Measurements from ENCODE around the gene TXLNA.

DNA sequence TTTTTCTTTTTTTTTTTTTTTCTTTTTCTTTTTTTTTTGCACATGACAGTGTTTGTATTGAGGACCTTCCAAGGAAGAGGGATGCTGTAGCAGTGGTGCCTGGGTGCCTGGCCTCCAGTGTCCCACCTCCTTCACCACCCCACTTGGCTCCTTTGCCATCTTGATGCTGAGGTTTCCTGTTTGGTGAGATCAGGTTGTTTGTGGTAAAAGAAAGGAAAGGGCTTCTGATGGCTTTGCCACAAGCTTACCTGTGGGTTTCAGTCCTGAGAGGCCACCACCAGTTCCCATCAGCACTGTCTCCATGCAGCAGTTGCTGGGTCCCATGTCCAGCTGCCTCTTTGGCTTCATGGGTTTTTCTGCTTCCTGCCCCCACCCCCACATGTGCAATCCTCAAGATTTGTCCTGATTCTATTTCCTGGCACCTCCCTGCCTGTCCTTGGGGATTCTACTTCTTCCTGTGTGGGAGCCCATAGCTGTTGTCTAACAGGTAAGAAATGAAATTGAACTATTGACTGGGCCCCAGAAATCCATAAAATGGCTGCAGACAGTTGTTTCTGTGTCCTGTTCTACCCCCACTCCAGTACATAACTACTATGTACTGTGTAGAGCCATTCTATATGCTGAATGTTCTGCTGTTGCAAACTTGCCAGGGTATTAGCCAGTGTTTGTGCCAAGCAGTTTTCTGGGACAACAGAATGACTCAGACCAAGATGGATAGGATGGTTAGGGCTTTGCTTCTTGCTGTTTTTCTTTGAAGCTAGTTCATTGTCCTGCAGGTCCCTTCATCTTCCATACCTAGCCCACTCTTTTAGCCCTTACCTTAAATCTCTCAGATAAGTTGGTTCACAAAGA, 16.7 kb downstream of the TXLNA start:
- TF ChIP-seq, protein P1, sequence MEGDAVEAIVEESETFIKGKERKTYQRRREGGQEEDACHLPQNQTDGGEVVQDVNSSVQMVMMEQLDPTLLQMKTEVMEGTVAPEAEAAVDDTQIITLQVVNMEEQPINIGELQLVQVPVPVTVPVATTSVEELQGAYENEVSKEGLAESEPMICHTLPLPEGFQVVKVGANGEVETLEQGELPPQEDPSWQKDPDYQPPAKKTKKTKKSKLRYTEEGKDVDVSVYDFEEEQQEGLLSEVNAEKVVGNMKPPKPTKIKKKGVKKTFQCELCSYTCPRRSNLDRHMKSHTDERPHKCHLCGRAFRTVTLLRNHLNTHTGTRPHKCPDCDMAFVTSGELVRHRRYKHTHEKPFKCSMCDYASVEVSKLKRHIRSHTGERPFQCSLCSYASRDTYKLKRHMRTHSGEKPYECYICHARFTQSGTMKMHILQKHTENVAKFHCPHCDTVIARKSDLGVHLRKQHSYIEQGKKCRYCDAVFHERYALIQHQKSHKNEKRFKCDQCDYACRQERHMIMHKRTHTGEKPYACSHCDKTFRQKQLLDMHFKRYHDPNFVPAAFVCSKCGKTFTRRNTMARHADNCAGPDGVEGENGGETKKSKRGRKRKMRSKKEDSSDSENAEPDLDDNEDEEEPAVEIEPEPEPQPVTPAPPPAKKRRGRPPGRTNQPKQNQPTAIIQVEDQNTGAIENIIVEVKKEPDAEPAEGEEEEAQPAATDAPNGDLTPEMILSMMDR (conservative IDR thresholded peaks at IDR 0.05; ENCODE audit: low read depth in 2 of 2), result no peak
- no peak for TF ChIP-seq POLR2AphosphoS5 (IDR thresholded peaks at IDR 0.05; ENCODE audit: low read depth)
- no peak for TF ChIP-seq EZH2 (IDR thresholded peaks at IDR 0.05; ENCODE audit: low read depth, unreplicated experiment)
- no peak for TF ChIP-seq EZH2phosphoT487 (IDR thresholded peaks at IDR 0.05; ENCODE audit: unreplicated experiment)
- no peak for TF ChIP-seq CREB1 (CRISPR knock-in tag; IDR thresholded peaks at IDR 0.05; ENCODE audit: low read depth)
- TF ChIP-seq JUNB (IDR thresholded peaks at IDR 0.05; ENCODE audit: unreplicated experiment), result no peak
- TF ChIP-seq, protein P2, sequence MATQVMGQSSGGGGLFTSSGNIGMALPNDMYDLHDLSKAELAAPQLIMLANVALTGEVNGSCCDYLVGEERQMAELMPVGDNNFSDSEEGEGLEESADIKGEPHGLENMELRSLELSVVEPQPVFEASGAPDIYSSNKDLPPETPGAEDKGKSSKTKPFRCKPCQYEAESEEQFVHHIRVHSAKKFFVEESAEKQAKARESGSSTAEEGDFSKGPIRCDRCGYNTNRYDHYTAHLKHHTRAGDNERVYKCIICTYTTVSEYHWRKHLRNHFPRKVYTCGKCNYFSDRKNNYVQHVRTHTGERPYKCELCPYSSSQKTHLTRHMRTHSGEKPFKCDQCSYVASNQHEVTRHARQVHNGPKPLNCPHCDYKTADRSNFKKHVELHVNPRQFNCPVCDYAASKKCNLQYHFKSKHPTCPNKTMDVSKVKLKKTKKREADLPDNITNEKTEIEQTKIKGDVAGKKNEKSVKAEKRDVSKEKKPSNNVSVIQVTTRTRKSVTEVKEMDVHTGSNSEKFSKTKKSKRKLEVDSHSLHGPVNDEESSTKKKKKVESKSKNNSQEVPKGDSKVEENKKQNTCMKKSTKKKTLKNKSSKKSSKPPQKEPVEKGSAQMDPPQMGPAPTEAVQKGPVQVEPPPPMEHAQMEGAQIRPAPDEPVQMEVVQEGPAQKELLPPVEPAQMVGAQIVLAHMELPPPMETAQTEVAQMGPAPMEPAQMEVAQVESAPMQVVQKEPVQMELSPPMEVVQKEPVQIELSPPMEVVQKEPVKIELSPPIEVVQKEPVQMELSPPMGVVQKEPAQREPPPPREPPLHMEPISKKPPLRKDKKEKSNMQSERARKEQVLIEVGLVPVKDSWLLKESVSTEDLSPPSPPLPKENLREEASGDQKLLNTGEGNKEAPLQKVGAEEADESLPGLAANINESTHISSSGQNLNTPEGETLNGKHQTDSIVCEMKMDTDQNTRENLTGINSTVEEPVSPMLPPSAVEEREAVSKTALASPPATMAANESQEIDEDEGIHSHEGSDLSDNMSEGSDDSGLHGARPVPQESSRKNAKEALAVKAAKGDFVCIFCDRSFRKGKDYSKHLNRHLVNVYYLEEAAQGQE (IDR thresholded peaks at IDR 0.05; ENCODE audit: unreplicated experiment), result no peak
- no peak for TF ChIP-seq ZNF114 (CRISPR knock-in tag; IDR thresholded peaks at IDR 0.05)
- TF ChIP-seq NANOG (IDR thresholded peaks at IDR 0.05; ENCODE audit: borderline replicate concordance), result no peak
- TF ChIP-seq, protein P3, sequence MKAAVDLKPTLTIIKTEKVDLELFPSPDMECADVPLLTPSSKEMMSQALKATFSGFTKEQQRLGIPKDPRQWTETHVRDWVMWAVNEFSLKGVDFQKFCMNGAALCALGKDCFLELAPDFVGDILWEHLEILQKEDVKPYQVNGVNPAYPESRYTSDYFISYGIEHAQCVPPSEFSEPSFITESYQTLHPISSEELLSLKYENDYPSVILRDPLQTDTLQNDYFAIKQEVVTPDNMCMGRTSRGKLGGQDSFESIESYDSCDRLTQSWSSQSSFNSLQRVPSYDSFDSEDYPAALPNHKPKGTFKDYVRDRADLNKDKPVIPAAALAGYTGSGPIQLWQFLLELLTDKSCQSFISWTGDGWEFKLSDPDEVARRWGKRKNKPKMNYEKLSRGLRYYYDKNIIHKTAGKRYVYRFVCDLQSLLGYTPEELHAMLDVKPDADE (IDR thresholded peaks at IDR 0.05), result no peak
- no peak for TF ChIP-seq ZNF331 (CRISPR knock-in tag; IDR thresholded peaks at IDR 0.05; ENCODE audit: low read depth)

Data from GM23338 (cell line).